Measurements from ENCODE around the gene DHCR7.

DHCR7 gene

GRCh38 chr11:71410363-71410966 is 37.7 kb downstream of the DHCR7 start:
- DNase-seq (ENCODE audit: low read depth), result no peak

GRCh38 chr11:71408826-71409225 is 39.4 kb downstream of the DHCR7 start:
- no peak for DNase-seq (ENCODE audit: low read depth)

- DNase-seq (ENCODE audit: low read depth), result no peak
Observed at GRCh38 chr11:71407356-71407755, 40.8 kb downstream of the DHCR7 start.

GRCh38 chr11:71406681-71407080 is 41.5 kb downstream of the DHCR7 start:
- DNase-seq (ENCODE audit: low read depth), result no peak

- DNase-seq (ENCODE audit: low read depth), result no peak
Observed at GRCh38 chr11:71404209-71404608, 44.0 kb downstream of the DHCR7 start.

- DNase-seq (ENCODE audit: low read depth), result no peak
Observed at GRCh38 chr11:71402878-71403277, 45.3 kb downstream of the DHCR7 start.

GRCh38 chr11:71400216-71400615 is 48.0 kb downstream of the DHCR7 start:
- DNase-seq (ENCODE audit: low read depth), result no peak

GRCh38 chr11:71399341-71399740 is 48.9 kb downstream of the DHCR7 start:
- DNase-seq (ENCODE audit: low read depth), result no peak

GRCh38 chr11:71397961-71398360 is 50.2 kb downstream of the DHCR7 start:
- DNase-seq (ENCODE audit: low read depth), result no peak

GRCh38 chr11:71397331-71397860 is 50.8 kb downstream of the DHCR7 start:
- no peak for DNase-seq (ENCODE audit: low read depth)

GRCh38 chr11:71396548-71397123 is 51.6 kb downstream of the DHCR7 start:
- no peak for DNase-seq (ENCODE audit: low read depth)

- no peak for DNase-seq (ENCODE audit: low read depth)
Observed at GRCh38 chr11:71395774-71396173, 52.4 kb downstream of the DHCR7 start.

- no peak for DNase-seq (ENCODE audit: low read depth)
Observed at GRCh38 chr11:71395263-71395560, 53.0 kb downstream of the DHCR7 start.

GRCh38 chr11:71393283-71393682 is 54.9 kb downstream of the DHCR7 start:
- DNase-seq (ENCODE audit: low read depth), result no peak

- DNase-seq (ENCODE audit: low read depth), result no peak
Observed at GRCh38 chr11:71391796-71392195, 56.4 kb downstream of the DHCR7 start.

- DNase-seq (ENCODE audit: low read depth), result no peak
Observed at GRCh38 chr11:71391352-71391751, 56.8 kb downstream of the DHCR7 start.

GRCh38 chr11:71388637-71389235 is 59.5 kb downstream of the DHCR7 start:
- no peak for DNase-seq (ENCODE audit: low read depth)

- DNase-seq (ENCODE audit: low read depth), result no peak
Observed at GRCh38 chr11:71387784-71388636, 60.2 kb downstream of the DHCR7 start.

GRCh38 chr11:71387200-71387599 is 61.0 kb downstream of the DHCR7 start:
- no peak for DNase-seq (ENCODE audit: low read depth)

GRCh38 chr11:71386202-71386601 is 62.0 kb downstream of the DHCR7 start:
- DNase-seq (ENCODE audit: low read depth), result no peak

- DNase-seq (ENCODE audit: low read depth), result no peak
Observed at GRCh38 chr11:71385091-71385490, 63.1 kb downstream of the DHCR7 start.

- no peak for DNase-seq (ENCODE audit: low read depth)
Observed at GRCh38 chr11:71384561-71384960, 63.6 kb downstream of the DHCR7 start.
